Measurements from ENCODE around the gene SLC1A2. TPM values are rescaled to one million over a fixed set of nuclear protein-coding genes. Genes with fewer than 3 reads are reported as not detected.

SLC1A2 gene
- total RNA-seq, 1 donor from 2014 or later, result 4.9 TPM

- Histone ChIP-seq H3K36me3 (no peaks in the 10 kb centered on the region), H3K27me3 (no peaks in the 10 kb centered on the region), H2AFZ (replicated peaks) (no peak overlapping the region), H3K4me2 (no peak overlapping the region), H4K20me1 (ENCODE audit: low read depth) (no peaks in the 10 kb centered on the region), H3K4me1 (peaks cover 3% of the 10 kb centered on the region), H3K27ac (no peak overlapping the region), H3K4me3 (no peak overlapping the region), H3F3A (ENCODE audit: low read depth) (no peaks in the 10 kb centered on the region), H3K79me2 (ENCODE audit: low read depth) (no peaks in the 10 kb centered on the region), H3K9ac (no peak overlapping the region), H3K9me3 (ENCODE audit: low read depth) (no peaks in the 10 kb centered on the region)
- Mint-ChIP-seq H3K27me3 (ENCODE audit: insufficient read depth, low read depth) (peaks cover 5% of the 10 kb centered on the region), H3K4me1 (peaks cover 10% of the 10 kb centered on the region), H3K36me3 (no peaks in the 10 kb centered on the region), H3K27ac (no peak overlapping the region), H3K4me3 (no peak overlapping the region), H3K9me3 (peaks cover 5% of the 10 kb centered on the region)
- TF ChIP-seq CTCF (IDR thresholded peaks at IDR 0.05) (no peak), EZH2 (IDR thresholded peaks at IDR 0.05) (no peak), EZH2phosphoT487 (IDR thresholded peaks at IDR 0.05) (no peak)
- no peak for DNase-seq (ENCODE audit: low spot score)
These were observed 182.7 kb downstream of the SLC1A2 start for GRCh38 chr11:35236667-35237003.

- Histone ChIP-seq H2AFZ (replicated peaks) (no peak overlapping the region), H3K9ac (no peak overlapping the region), H3K9me3 (ENCODE audit: low read depth) (no peaks in the 10 kb centered on the region), H3K4me1 (peaks cover 3% of the 10 kb centered on the region), H3K27ac (no peak overlapping the region), H3K79me2 (ENCODE audit: low read depth) (no peaks in the 10 kb centered on the region), H3F3A (ENCODE audit: low read depth) (no peaks in the 10 kb centered on the region), H3K36me3 (no peaks in the 10 kb centered on the region), H3K4me2 (no peak overlapping the region), H3K27me3 (no peaks in the 10 kb centered on the region), H3K4me3 (no peak overlapping the region), H4K20me1 (ENCODE audit: low read depth) (no peaks in the 10 kb centered on the region)
- H3K4me3 Mint-ChIP-seq, result no peak overlapping the region
- peaks cover 5% of the 10 kb centered on the region for H3K27me3 Mint-ChIP-seq (ENCODE audit: insufficient read depth, low read depth)
- no peak for DNase-seq (ENCODE audit: low spot score)
- TF ChIP-seq EZH2 (IDR thresholded peaks at IDR 0.05) (no peak), CTCF (IDR thresholded peaks at IDR 0.05) (no peak), EZH2phosphoT487 (IDR thresholded peaks at IDR 0.05) (no peak)
- H3K4me1 Mint-ChIP-seq, result peaks cover 10% of the 10 kb centered on the region
- no peaks in the 10 kb centered on the region for H3K36me3 Mint-ChIP-seq
- H3K27ac Mint-ChIP-seq, result no peak overlapping the region
- peaks cover 5% of the 10 kb centered on the region for H3K9me3 Mint-ChIP-seq
These were observed 183.3 kb downstream of the SLC1A2 start for GRCh38 chr11:35235936-35236666.

- Mint-ChIP-seq H3K27me3 (ENCODE audit: insufficient read depth, low read depth) (peaks cover 5% of the 10 kb centered on the region), H3K9me3 (peaks cover 5% of the 10 kb centered on the region), H3K4me3 (no peak overlapping the region), H3K36me3 (no peaks in the 10 kb centered on the region), H3K4me1 (peaks cover 14% of the 10 kb centered on the region), H3K27ac (no peak overlapping the region)
- H3K4me3 ChIP-seq, result no peak overlapping the region
- H3K4me2 ChIP-seq, result no peak overlapping the region
- no peaks in the 10 kb centered on the region for H3K36me3 ChIP-seq
- H3K27me3 ChIP-seq, result no peaks in the 10 kb centered on the region
- no peaks in the 10 kb centered on the region for H3F3A ChIP-seq (ENCODE audit: low read depth)
- no peak overlapping the region for H3K9ac ChIP-seq
- no peaks in the 10 kb centered on the region for H4K20me1 ChIP-seq (ENCODE audit: low read depth)
- DNase-seq (ENCODE audit: low spot score), result no peak
- H3K27ac ChIP-seq, result no peak overlapping the region
- peaks cover 7% of the 10 kb centered on the region for H3K4me1 ChIP-seq
- H3K9me3 ChIP-seq (ENCODE audit: low read depth), result no peaks in the 10 kb centered on the region
- no peaks in the 10 kb centered on the region for H3K79me2 ChIP-seq (ENCODE audit: low read depth)
- TF ChIP-seq EZH2phosphoT487 (IDR thresholded peaks at IDR 0.05) (no peak), CTCF (IDR thresholded peaks at IDR 0.05) (no peak), EZH2 (IDR thresholded peaks at IDR 0.05) (no peak)
- H2AFZ ChIP-seq (replicated peaks), result no peak overlapping the region
These were observed 183.9 kb downstream of the SLC1A2 start for GRCh38 chr11:35235498-35235897.

Data from neural progenitor cell (in vitro differentiated cells).